HepG2 (cell line): ENCODE data around the gene SASH1. TPM values are rescaled to one million over a fixed set of nuclear protein-coding genes. Genes with fewer than 3 reads are reported as not detected.

Experiments used
- ATAC-seq: fragments of 200-7000 bp; cut with Tn5 transposase; 3 replicates; pipeline ENCODE4 v1.9.1; 2020; ENCODE audit warnings: mild to moderate bottlenecking, moderate library complexity
- BruUV-seq: library from RNA; stranded (reverse); fragments of 400-500 nt; replicated peaks from 2 replicates; lab custom pipeline; 2021; lab: Mats Ljungman, UMichigan
- CTCF ChIA-PET: fragments of 300-600 bp; formaldehyde crosslinking; extraction: SDS; loops from one replicate; lab custom pipeline; 2021; ENCODE audit warnings: low total read pairs, inconsistent platforms, low intra/inter-chr PET ratio; lab: Yijun Ruan, JAX
- POLR2A ChIA-PET: fragments of 350-600 bp; sonication (Branson Sonifier 250); formaldehyde crosslinking; loops from one replicate; lab custom pipeline; 2020; ENCODE audit warnings: antibody characterized with exemption, inconsistent platforms; lab: Yijun Ruan, JAX
- DNase-seq: peaks from one replicate; pipeline ENCODE4 v3.0.0-alpha.2; 2015; ENCODE audit warnings: low spot score
- FAIRE-seq: peaks from 3 replicates; lab custom pipeline; 2011; peaks lifted over from hg19 to GRCh38; lab: Jason Lieb, UNC
- H2AFZ ChIP-seq: one replicate; pipeline ENCODE4 v1.6.1; 2011; ENCODE audit warnings: low read length, inconsistent platforms
- H3K27ac ChIP-seq: fragments of 300-600 bp; 3 replicates; pipeline ENCODE4 v1.8.0; 2011; ENCODE audit warnings: mixed run types, mild to moderate bottlenecking, mixed read lengths, low read length, inconsistent platforms; ENCODE audit not compliant: insufficient read depth; ENCODE audit errors: extremely low read length
- H3K27me3 ChIP-seq, 2 experiments: fragments of 200-600 bp in 1 of 2; 2 replicates in 1 of 2; 3 replicates in 1 of 2; pipeline versions ENCODE4 v1.6.0 to v1.8.0; 2011; ENCODE audit warnings: low read length in 2 of 2, mild to moderate bottlenecking in 2 of 2, moderate library complexity in 2 of 2, inconsistent platforms in 1 of 2; ENCODE audit not compliant: insufficient read depth in 2 of 2, control insufficient read depth in 1 of 2
- H3K36me3 ChIP-seq, 2 experiments: fragments of 200-600 bp in 1 of 2; replicated peaks in 1 of 2; 2 replicates in 1 of 2; 3 replicates in 1 of 2; pipeline versions ENCODE4 v1.5.1 to v1.8.0; 2011; ENCODE audit warnings: low read length in 2 of 2, inconsistent platforms in 1 of 2; ENCODE audit not compliant: insufficient read depth in 2 of 2, control insufficient read depth in 1 of 2
- H3K4me1 ChIP-seq: 2 replicates; pipeline ENCODE4 v1.5.1; 2012; ENCODE audit warnings: low read length, inconsistent platforms; ENCODE audit not compliant: insufficient read depth
- H3K4me2 ChIP-seq: 2 replicates; pipeline ENCODE4 v1.6.0; 2011; ENCODE audit warnings: low read depth, low read length, inconsistent platforms
- H3K4me3 ChIP-seq, 3 experiments: fragments of 200-600 bp in 1 of 3; sonication (generic), shearing (Covaris generic) in 1 of 3; replicated peaks in 1 of 3; 2 replicates each; pipeline ENCODE4 v1.5.1; 2011 to 2016; ENCODE audit warnings: low read length in 3 of 3, inconsistent platforms in 2 of 3, low read depth in 2 of 3, mild to moderate bottlenecking in 2 of 3, control low read depth in 1 of 3, mixed read lengths in 1 of 3; ENCODE audit not compliant: insufficient read depth in 1 of 3
- H3K79me2 ChIP-seq: one replicate; pipeline ENCODE4 v1.6.1; 2011; ENCODE audit warnings: low read length, inconsistent platforms; ENCODE audit not compliant: insufficient read depth
- H3K9ac ChIP-seq: 2 replicates; pipeline ENCODE4 v1.6.0; 2011; ENCODE audit warnings: mild to moderate bottlenecking, low read depth, low read length, inconsistent platforms; ENCODE audit not compliant: insufficient read depth
- H3K9me3 ChIP-seq: 2 replicates; pipeline ENCODE4 v1.5.1; 2012; ENCODE audit warnings: mild to moderate bottlenecking, low read length
- H4K20me1 ChIP-seq: 2 replicates; pipeline ENCODE4 v1.6.0; 2011; ENCODE audit warnings: inconsistent platforms, mild to moderate bottlenecking, low read length, moderate library complexity; ENCODE audit not compliant: insufficient read depth
- CREM ChIP-seq, 2 experiments: sonication (generic) in 1 of 2; formaldehyde crosslinking in 1 of 2; IDR thresholded peaks; 2 replicates each; pipeline versions ENCODE4 v1.4.0 to v1.6.1; 2016 to 2020; ENCODE audit warnings: antibody characterized with exemption in 1 of 2, mild to moderate bottlenecking in 1 of 2, missing genetic modification reagents in 1 of 2
- FIP1L1 ChIP-seq: fragments of 200-400 bp; formaldehyde crosslinking; IDR thresholded peaks from 2 replicates; pipeline ENCODE4 v1.6.1; 2018; ENCODE audit warnings: low read depth, mild to moderate bottlenecking, low read length, moderate library complexity, borderline replicate concordance; ENCODE audit not compliant: insufficient read depth
- HMG20A ChIP-seq: IDR thresholded peaks from 2 replicates; pipeline ENCODE4 v1.6.1; 2016; ENCODE audit warnings: borderline replicate concordance
- SIN3A ChIP-seq: IDR thresholded peaks from 2 replicates; pipeline ENCODE4 v1.6.1; 2011; ENCODE audit warnings: low read depth, mild to moderate bottlenecking, control low read depth, low read length, borderline replicate concordance
- SMAD1 ChIP-seq: sonication (generic); formaldehyde crosslinking; IDR thresholded peaks from 2 replicates; pipeline ENCODE4 v1.4.0; 2020; ENCODE audit warnings: missing genetic modification reagents, low read depth, mild to moderate bottlenecking, borderline replicate concordance
- U2AF1 ChIP-seq: fragments of 200-400 bp; formaldehyde crosslinking; optimal IDR thresholded peaks from 2 replicates; pipeline ENCODE3; 2017; ENCODE audit warnings: mild to moderate bottlenecking, low read depth, low read length
- ZFP37 ChIP-seq: sonication (generic); formaldehyde crosslinking; IDR thresholded peaks from 2 replicates; pipeline ENCODE4 v1.4.0; 2020; ENCODE audit warnings: missing genetic modification reagents, borderline replicate concordance
- ZNF160 ChIP-seq: sonication (generic); formaldehyde crosslinking; IDR thresholded peaks from 2 replicates; pipeline ENCODE4 v1.8.0; 2022; ENCODE audit warnings: mild to moderate bottlenecking, inconsistent platforms, missing genetic modification reagents
- ZNF605 ChIP-seq: sonication (generic); formaldehyde crosslinking; IDR thresholded peaks from 2 replicates; pipeline ENCODE4 v1.8.0; 2022; ENCODE audit warnings: mild to moderate bottlenecking, missing genetic modification reagents
- WGBS: methylation state at CpG from one replicate; pipeline ENCODE4 v1.1.6; 2017; ENCODE audit warnings: low lambda C conversion rate; 5-methylcytosine and 5-hydroxymethylcytosine counted together
- in situ Hi-C: cut with HindIII; loops from 2 replicates; pipeline ENCODE4 v1.10.0; 2017; ENCODE audit warnings: low pct_unique_long_range_greater_than_20kb; ENCODE audit not compliant: extremely low pct_ligation_motif_present
- intact Hi-C: fragments of 100-400 bp; cut with micrococcal nuclease; formaldehyde crosslinking; loops from one replicate; pipeline ENCODE4 v1.10.0; 2022; ENCODE audit not compliant: unreplicated experiment
- polyA plus RNA-seq, 8 experiments: library from polyadenylated mRNA; depleted of rRNA in 3 of 8; stranded (reverse) in 7 of 8; unstranded in 1 of 8; fragments of >200 nt; fragmentation: Illumina TruSeq in 4 of 8; extraction: Trizol in 4 of 8; gene quantifications; 2 replicates each; pipeline versions ENCODE4 v1.2.1 to v1.2.3, GENCODE V29; 2011 to 2016; ENCODE audit warnings: low read depth in 4 of 8, missing spikeins in 1 of 8, mixed read lengths in 1 of 8; ENCODE audit not compliant: insufficient read depth in 1 of 8
- total RNA-seq, 5 experiments: library from RNA; depleted of rRNA; stranded (reverse); fragments of >200 nt; fragmentation: Illumina TruSeq; extraction: Trizol; gene quantifications; 2 replicates each; pipeline ENCODE4 v1.2.3, GENCODE V29; 2016; ENCODE audit warnings: low read depth in 1 of 5

SASH1 gene
- total and polyA plus RNA-seq, 2 of the 13 experiments (the other 11 are each of a cell fraction or from before 2014, with no cell fraction given), result 7.5 to 8.2 TPM

DNA sequence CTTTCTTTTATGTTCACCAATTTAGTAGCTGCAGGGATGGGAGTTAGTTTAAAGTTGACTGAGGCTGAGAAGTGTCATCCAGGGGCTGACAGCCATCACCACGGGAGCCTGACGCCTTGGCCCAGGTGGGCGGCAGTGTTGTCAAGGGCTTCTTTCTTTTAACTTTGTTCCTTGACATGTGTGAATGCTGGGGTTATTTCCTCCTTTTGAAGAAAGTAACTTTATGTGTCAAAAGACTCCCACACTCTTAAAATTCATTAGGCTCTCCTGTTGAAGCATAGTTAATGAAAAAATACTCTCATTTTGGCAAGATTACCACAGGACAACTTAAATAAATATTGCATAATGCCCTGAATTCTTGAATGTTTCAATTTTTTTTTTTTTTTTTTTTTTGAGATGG lies 50.0 kb downstream of the SASH1 start (continued):
- TF ChIP-seq ZNF160 (CRISPR knock-in tag) (no peak), ZNF605 (CRISPR knock-in tag) (no peak), SMAD1 (CRISPR knock-in tag) (no peak)
- TF ChIP-seq, all 625 proteins: peak for 0

DNA sequence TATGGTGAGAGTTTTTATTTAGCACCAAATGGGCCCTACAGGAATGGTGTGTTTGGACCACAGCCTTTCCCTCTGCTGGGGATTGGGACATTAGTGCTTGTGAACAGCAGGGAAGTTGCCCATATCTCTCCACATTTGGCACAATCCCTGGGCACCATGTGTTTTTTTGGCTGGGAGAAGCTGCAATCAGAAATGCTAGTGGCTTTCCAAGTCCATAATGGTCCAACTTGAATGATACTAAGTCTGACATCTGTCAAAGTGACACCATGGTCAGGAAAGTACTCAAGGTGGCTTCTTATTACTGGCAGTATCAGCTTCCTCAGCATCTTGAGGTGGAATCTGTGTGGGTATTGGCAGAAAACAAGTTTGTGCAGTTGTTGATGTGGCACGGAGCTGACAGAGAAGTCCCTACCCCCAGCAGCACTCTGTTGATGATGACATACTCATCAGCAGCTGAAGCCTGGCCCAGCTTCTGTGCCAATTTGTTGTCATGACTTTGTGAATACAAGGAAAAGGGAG lies 53.0 kb downstream of the SASH1 start:
- POLR2A ChIA-PET, result no interaction called here

DNA sequence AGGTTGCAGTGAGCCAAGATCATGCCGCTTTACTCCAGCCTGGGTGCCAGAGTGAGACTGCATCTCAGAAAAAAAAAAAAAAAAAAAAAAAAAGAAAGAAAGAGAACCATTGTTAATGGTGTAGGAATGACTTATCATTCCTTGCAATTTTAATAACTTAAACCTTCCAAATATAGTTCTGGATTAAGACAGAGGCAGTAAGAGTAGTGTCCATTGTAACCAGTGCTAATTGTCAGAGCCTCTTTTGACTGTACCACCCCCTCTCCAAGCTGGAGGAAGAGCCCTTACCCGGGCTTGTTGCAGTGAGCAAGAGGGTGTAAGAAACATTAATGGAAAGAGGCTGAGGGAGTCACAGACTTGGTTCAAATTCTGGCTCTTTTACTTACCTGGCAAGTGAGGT lies 53.8 kb downstream of the SASH1 start:
- FAIRE-seq (no peak), ATAC-seq (no peak), DNase-seq (no peak)
- Histone ChIP-seq H3K4me2 (no peak overlapping the region), H3K27me3 (no peaks in the 10 kb centered on the region), H3K36me3 (peaks cover 3% of the 10 kb centered on the region in 2 experiments; a peak in 3 of 5 replicates), H3K79me2 (no peaks in the 10 kb centered on the region), H2AFZ (no peak overlapping the region), H3K4me1 (no peaks in the 10 kb centered on the region), H3K27ac (no peak overlapping the region), H4K20me1 (no peaks in the 10 kb centered on the region; the same call in 1 of the 2 replicates), H3K9ac (no peak overlapping the region), H3K9me3 (no peaks in the 10 kb centered on the region), H3K4me3 (no peak overlapping the region)
- BruUV-seq, result no TSS peak
- CTCF ChIA-PET, result no interaction called here
- intact Hi-C loops, result loop anchor here (5.0 kb wide), 1 partner anchor 54 kb away; the partner anchor contains the start of gene SASH1
- WGBS, result 98% methylated on average over 2 of the region's 2 CpGs
- TF ChIP-seq CREM (IDR thresholded peaks at IDR 0.05), result no peak
- TF ChIP-seq CREM (CRISPR knock-in tag; IDR thresholded peaks at IDR 0.05), result no peak
- in situ Hi-C loops, result no loop called here
- POLR2A ChIA-PET, result no interaction called here

More for the DNA sequence above, 53.0 kb downstream of the SASH1 start:
- Histone ChIP-seq H3K79me2 (no peaks in the 10 kb centered on the region), H3K9ac (no peak overlapping the region), H2AFZ (no peak overlapping the region), H3K27me3 (no peaks in the 10 kb centered on the region), H3K36me3 (peaks cover 3% of the 10 kb centered on the region in 2 experiments; a peak in 3 of 5 replicates), H3K4me2 (no peak overlapping the region), H3K27ac (no peak overlapping the region), H3K4me3 (no peak overlapping the region), H4K20me1 (no peaks in the 10 kb centered on the region; the same call in 1 of the 2 replicates), H3K9me3 (no peaks in the 10 kb centered on the region), H3K4me1 (no peaks in the 10 kb centered on the region)
- intact Hi-C loops, result loop anchor here (5.0 kb wide), 1 partner anchor 53 kb away; the partner anchor contains the start of gene SASH1
- in situ Hi-C loops, result no loop called here
- no peak for TF ChIP-seq ZFP37 (CRISPR knock-in tag)
- TF ChIP-seq SIN3A, result no peak
- TF ChIP-seq U2AF1, result no peak
- no peak for TF ChIP-seq HMG20A (CRISPR knock-in tag)
- TF ChIP-seq FIP1L1, result no peak
- BruUV-seq, result no TSS peak
- CTCF ChIA-PET, result no interaction called here
- ATAC-seq (no peak), DNase-seq (no peak), FAIRE-seq (no peak)
- WGBS, result 100% methylated on average over 1 of the region's 1 CpG
